ENCODE measurements around the gene CTBP2.
A peak's percentile ranks its signal among the peaks of the same experiment; 100 is the strongest.
"Not testable (repeated sequence)": the region's sequence is repeated elsewhere in the genome, so short reads cannot be mapped to it uniquely, and the experiment has no call there.

CTBP2 gene

GRCh38 chr10:125064681-125065492 lies 95.5 kb downstream of the CTBP2 start:
- DNase-seq (ENCODE audit: low read depth), result no peak

GRCh38 chr10:125063256-125063925 lies 97.0 kb downstream of the CTBP2 start:
- no peak for DNase-seq (ENCODE audit: low read depth)

- no peak for DNase-seq (ENCODE audit: low read depth)
Measured at GRCh38 chr10:125062914-125063230, 97.5 kb downstream of the CTBP2 start.

GRCh38 chr10:125062227-125062913 lies 98.0 kb downstream of the CTBP2 start:
- DNase-seq (ENCODE audit: low read depth), result no peak

GRCh38 chr10:125061557-125062226 lies 98.7 kb downstream of the CTBP2 start:
- DNase-seq (ENCODE audit: low read depth), result no peak

GRCh38 chr10:125060826-125061556 lies 99.4 kb downstream of the CTBP2 start:
- peak; percentile 8 for DNase-seq (ENCODE audit: low read depth)

GRCh38 chr10:125060482-125060825 lies 99.9 kb downstream of the CTBP2 start:
- no peak for DNase-seq (ENCODE audit: low read depth)

- no peak for DNase-seq (ENCODE audit: low read depth)
Measured at GRCh38 chr10:125060026-125060425, 100.3 kb downstream of the CTBP2 start.

- not testable (repeated sequence) for DNase-seq (ENCODE audit: low read depth)
Measured at GRCh38 chr10:125059348-125059747, 101.0 kb downstream of the CTBP2 start.

GRCh38 chr10:125057158-125058001 lies 103.0 kb downstream of the CTBP2 start:
- DNase-seq (ENCODE audit: low read depth), result no peak

- no peak for DNase-seq (ENCODE audit: low read depth)
Measured at GRCh38 chr10:125056161-125057132, 103.9 kb downstream of the CTBP2 start.

GRCh38 chr10:125055446-125055845 lies 104.9 kb downstream of the CTBP2 start:
- DNase-seq (ENCODE audit: low read depth), result no peak

- DNase-seq (ENCODE audit: low read depth), result no peak
Measured at GRCh38 chr10:125054669-125055268, 105.6 kb downstream of the CTBP2 start.

GRCh38 chr10:125054216-125054615 lies 106.1 kb downstream of the CTBP2 start:
- no peak for DNase-seq (ENCODE audit: low read depth)

- no peak for DNase-seq (ENCODE audit: low read depth)
Measured at GRCh38 chr10:125052146-125052545, 108.2 kb downstream of the CTBP2 start.

GRCh38 chr10:125050383-125050782 lies 110.0 kb downstream of the CTBP2 start:
- no peak for DNase-seq (ENCODE audit: low read depth)

GRCh38 chr10:125049216-125049881 lies 111.0 kb downstream of the CTBP2 start:
- no peak for DNase-seq (ENCODE audit: low read depth)

- peak; percentile 20 for DNase-seq (ENCODE audit: low read depth)
Measured at GRCh38 chr10:125048094-125048864, 112.1 kb downstream of the CTBP2 start.

All from T follicular helper cell (primary cell).